ENCODE results near the gene FAM174B. TPM values are rescaled to one million over a fixed set of nuclear protein-coding genes. Genes with fewer than 3 reads are reported as not detected.

FAM174B gene
- total and polyA plus RNA-seq, 2 experiments from 2014 or later = 15.0 to 21.8 TPM

GRCh38 chr15:92616621-92617548 lies 38.7 kb downstream of the FAM174B start (continued):
- TF ChIP-seq NANOG (IDR thresholded peaks at IDR 0.05; ENCODE audit: borderline replicate concordance) (no peak), ZNF462 (CRISPR knock-in tag; IDR thresholded peaks at IDR 0.05) (no peak)

GRCh38 chr15:92614791-92615785 lies 40.5 kb downstream of the FAM174B start:
- 0 out of 2 replicates have a peak, but pooled peaks cover 10% of the 10 kb centered on the region for H3K4me1 ChIP-seq (ENCODE audit: insufficient read depth)
- H3K9me3 Mint-ChIP-seq = no peaks in the 10 kb centered on the region
- H3K36me3 ChIP-seq (ENCODE audit: insufficient read depth) = peaks cover 4% of the 10 kb centered on the region; the same call in 1 of the 2 replicates
- no peaks in the 10 kb centered on the region for H4K20me1 ChIP-seq (replicated peaks; ENCODE audit: insufficient read depth)
- no peaks in the 10 kb centered on the region for H3K27me3 ChIP-seq (ENCODE audit: insufficient read depth)
- H3K9me2 ChIP-seq (ENCODE audit: insufficient read depth) = no peaks in the 10 kb centered on the region
- no peak for DNase-seq (ENCODE audit: low spot score)
- H3K4me3 Mint-ChIP-seq = no peak overlapping the region
- no peak overlapping the region for H3K27ac ChIP-seq (ENCODE audit: low read depth)
- H3F3A ChIP-seq (replicated peaks; ENCODE audit: low read depth) = no peaks in the 10 kb centered on the region
- H3K36me3 Mint-ChIP-seq (ENCODE audit: low read depth) = peaks cover 6% of the 10 kb centered on the region; the same call in 2 of the 3 replicates
- no peak overlapping the region for H3K4me2 ChIP-seq
- H3K4me3 ChIP-seq = no peak overlapping the region
- H3K4me1 Mint-ChIP-seq = peaks cover 13% of the 10 kb centered on the region
- ATAC-seq = no peak
- H3K27ac Mint-ChIP-seq = no peak overlapping the region; the same call in 1 of the 2 replicates
- no peaks in the 10 kb centered on the region for H3K79me2 ChIP-seq (replicated peaks; ENCODE audit: insufficient read depth)
- peaks cover 4% of the 10 kb centered on the region for H3K27me3 Mint-ChIP-seq (ENCODE audit: insufficient read depth, low read depth, poor library complexity)
- no peak overlapping the region for H2AFZ ChIP-seq
- TF ChIP-seq JUNB (IDR thresholded peaks at IDR 0.05; ENCODE audit: unreplicated experiment) (no peak), ZNF114 (CRISPR knock-in tag; IDR thresholded peaks at IDR 0.05) (no peak), ZNF462 (CRISPR knock-in tag; IDR thresholded peaks at IDR 0.05) (no peak), ZNF331 (CRISPR knock-in tag; IDR thresholded peaks at IDR 0.05; ENCODE audit: low read depth) (no peak)

All from GM23338 (cell line).